Psoas muscle (tissue), 8 donors: Measurements from ENCODE around the gene SH3D19. TPM values are rescaled to one million over a fixed set of nuclear protein-coding genes. Genes with fewer than 3 reads are reported as not detected.

ENCODE experiments used
- ATAC-seq, 4 donors: fragments of 200-7000 bp; cut with Tn5 transposase; one replicate each; pipeline ENCODE4 v1.9.1; 2020; ENCODE audit warnings: moderate library complexity in 3 of 4, mild to moderate bottlenecking in 2 of 4
- DNase-seq, 2 donors: peaks; one replicate each; pipeline ENCODE4 v3.0.0-alpha.2; 2020
- H3K27ac ChIP-seq: fragments of 200-600 bp; one replicate; pipeline ENCODE4 v1.8.0; 2022
- H3K27me3 ChIP-seq, 3 donors: fragments of 200-600 bp in 1 of 3; one replicate each; pipeline versions ENCODE4 v1.6.1 to v1.8.0; 2013 to 2022; ENCODE audit warnings: low read length in 2 of 3, mild to moderate bottlenecking in 2 of 3, moderate library complexity in 1 of 3; ENCODE audit not compliant: insufficient read depth in 3 of 3
- H3K36me3 ChIP-seq, 2 donors: fragments of 200-600 bp in 1 of 2; one replicate each; pipeline versions ENCODE4 v1.6.1 to v1.8.0; 2013 to 2022; ENCODE audit warnings: low read depth in 1 of 2, mild to moderate bottlenecking in 1 of 2, moderate library complexity in 1 of 2; ENCODE audit not compliant: insufficient read depth in 1 of 2
- H3K4me1 ChIP-seq: fragments of 200-600 bp; one replicate; pipeline ENCODE4 v1.8.0; 2022
- H3K4me3 ChIP-seq: fragments of 200-600 bp; one replicate; pipeline ENCODE4 v1.8.0; 2022; ENCODE audit warnings: mild to moderate bottlenecking
- H3K9me3 ChIP-seq: fragments of 200-600 bp; one replicate; pipeline ENCODE4 v1.8.0; 2022
- WGBS, 3 donors: extraction: QIAGEN DNeasy Blood & Tissue Kit; methylation state at CpG; one replicate each; pipeline versions ENCODE4 v1.1.6 to v1.1.7; 2013; 5-methylcytosine and 5-hydroxymethylcytosine counted together
- intact Hi-C, 2 donors: fragments of 100-400 bp; cut with DNase I; formaldehyde crosslinking; loops; one replicate each; pipeline versions ENCODE4 v1.11.0 to v1.14.2; 2022
- polyA plus RNA-seq, 3 donors: library from polyadenylated mRNA; stranded (reverse); fragments of 200-250 nt; gene quantifications; one replicate each; pipeline ENCODE4 v1.2.3, GENCODE V29; 2013
- total RNA-seq, 4 donors: library from RNA; stranded (reverse); fragmentation: NEBNext Ultra II Directional in 2 of 4; extraction: Animal tissue kit (Norgen Biotek cat#: 25700) in 2 of 4; gene quantifications; one replicate each; pipeline versions ENCODE4 v1.2.1 to v1.2.4, GENCODE V29; 2021 to 2023
- TF ChIP-seq, protein P1 (sequence below): fragments of 200-600 bp; IDR thresholded peaks from one replicate; pipeline ENCODE4 v1.8.0; 2022; ENCODE audit warnings: antibody characterized with exemption
- donor health status: healthy with polysubstance abuse.
- donor health status: DM: no; HTN: no; CAD: no; lungs with moderate emphysema.
- donor health status: Bipolar disorder and iron deficiency.
- donor health status: healthy.
- donor health status: DM: yes; HTN: yes; CAD: no.
- donor health status: DM: no; HTN: no; CAD: no.
- donor health status: DM: no; HTN: no; CAD: no.
- donor health status: DM: yes; HTN: yes; CAD: no.

SH3D19 gene
- total and polyA plus RNA-seq, 7 donors, result 7.0 to 59.0 (median 26.9) TPM

DNA sequence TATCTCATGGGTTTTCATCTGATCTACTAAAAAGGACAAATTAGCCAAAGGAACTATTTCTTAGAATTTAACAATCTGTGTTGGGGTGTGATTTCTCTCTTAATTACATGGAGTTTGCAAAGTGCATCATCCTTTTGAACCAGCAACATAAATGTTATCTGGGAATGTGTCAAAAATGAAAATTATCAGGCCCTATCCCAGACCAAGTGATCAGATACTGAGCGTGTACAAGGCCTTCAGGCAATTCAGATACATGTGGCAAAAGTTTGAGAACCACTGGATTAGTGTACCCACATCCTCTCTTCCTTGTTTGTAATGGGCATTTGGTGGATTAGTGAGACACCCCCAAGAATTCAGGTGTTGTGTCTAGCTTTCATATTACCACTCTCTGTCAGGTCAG, 3.8 kb downstream of the SH3D19 start:
- DNase-seq (no peak), ATAC-seq (no peak)
- intact Hi-C loops, result loop anchor here in 1 of 2 donors (10.0 kb wide), 1 partner anchor 47 kb away; the partner anchor contains the start of gene PRSS48
- no peaks in the 10 kb centered on the region for H3K36me3 ChIP-seq
- no peaks in the 10 kb centered on the region for H3K27me3 ChIP-seq
- TF ChIP-seq, protein P1, sequence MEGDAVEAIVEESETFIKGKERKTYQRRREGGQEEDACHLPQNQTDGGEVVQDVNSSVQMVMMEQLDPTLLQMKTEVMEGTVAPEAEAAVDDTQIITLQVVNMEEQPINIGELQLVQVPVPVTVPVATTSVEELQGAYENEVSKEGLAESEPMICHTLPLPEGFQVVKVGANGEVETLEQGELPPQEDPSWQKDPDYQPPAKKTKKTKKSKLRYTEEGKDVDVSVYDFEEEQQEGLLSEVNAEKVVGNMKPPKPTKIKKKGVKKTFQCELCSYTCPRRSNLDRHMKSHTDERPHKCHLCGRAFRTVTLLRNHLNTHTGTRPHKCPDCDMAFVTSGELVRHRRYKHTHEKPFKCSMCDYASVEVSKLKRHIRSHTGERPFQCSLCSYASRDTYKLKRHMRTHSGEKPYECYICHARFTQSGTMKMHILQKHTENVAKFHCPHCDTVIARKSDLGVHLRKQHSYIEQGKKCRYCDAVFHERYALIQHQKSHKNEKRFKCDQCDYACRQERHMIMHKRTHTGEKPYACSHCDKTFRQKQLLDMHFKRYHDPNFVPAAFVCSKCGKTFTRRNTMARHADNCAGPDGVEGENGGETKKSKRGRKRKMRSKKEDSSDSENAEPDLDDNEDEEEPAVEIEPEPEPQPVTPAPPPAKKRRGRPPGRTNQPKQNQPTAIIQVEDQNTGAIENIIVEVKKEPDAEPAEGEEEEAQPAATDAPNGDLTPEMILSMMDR, result no peak
- WGBS, 3 donors, result 90 to 96% (median 91%) methylated on average over 1 of the region's 1 CpG
- H3K9me3 ChIP-seq, result no peaks in the 10 kb centered on the region
- peaks cover 11% of the 10 kb centered on the region for H3K4me1 ChIP-seq
- no peak overlapping the region for H3K4me3 ChIP-seq
- H3K27ac ChIP-seq, result no peak overlapping the region

DNA sequence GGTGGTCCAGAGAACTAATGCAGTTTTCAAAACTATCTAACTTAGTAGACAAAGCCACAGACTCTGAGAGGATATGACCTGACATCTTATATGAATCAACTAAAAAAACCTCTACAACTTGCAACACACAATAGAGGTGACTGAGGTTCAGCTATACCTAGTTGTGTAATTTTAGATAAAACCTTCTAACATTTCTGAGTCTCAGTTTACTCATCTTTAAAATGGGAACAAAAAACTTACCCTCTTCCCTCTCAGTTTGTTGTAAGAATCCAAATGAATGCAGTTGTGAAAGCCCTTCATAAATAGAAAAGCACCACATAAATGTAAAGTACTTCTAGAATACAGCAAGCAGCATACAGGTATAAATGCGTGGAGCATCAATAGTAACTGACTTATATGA, 5.9 kb downstream of the SH3D19 start:
- H3K4me1 ChIP-seq, result peaks cover 30% of the 10 kb centered on the region
- WGBS, 3 donors, result 98 to 100% (median 99%) methylated on average over 1 of the region's 1 CpG
- no peak for ATAC-seq

DNA sequence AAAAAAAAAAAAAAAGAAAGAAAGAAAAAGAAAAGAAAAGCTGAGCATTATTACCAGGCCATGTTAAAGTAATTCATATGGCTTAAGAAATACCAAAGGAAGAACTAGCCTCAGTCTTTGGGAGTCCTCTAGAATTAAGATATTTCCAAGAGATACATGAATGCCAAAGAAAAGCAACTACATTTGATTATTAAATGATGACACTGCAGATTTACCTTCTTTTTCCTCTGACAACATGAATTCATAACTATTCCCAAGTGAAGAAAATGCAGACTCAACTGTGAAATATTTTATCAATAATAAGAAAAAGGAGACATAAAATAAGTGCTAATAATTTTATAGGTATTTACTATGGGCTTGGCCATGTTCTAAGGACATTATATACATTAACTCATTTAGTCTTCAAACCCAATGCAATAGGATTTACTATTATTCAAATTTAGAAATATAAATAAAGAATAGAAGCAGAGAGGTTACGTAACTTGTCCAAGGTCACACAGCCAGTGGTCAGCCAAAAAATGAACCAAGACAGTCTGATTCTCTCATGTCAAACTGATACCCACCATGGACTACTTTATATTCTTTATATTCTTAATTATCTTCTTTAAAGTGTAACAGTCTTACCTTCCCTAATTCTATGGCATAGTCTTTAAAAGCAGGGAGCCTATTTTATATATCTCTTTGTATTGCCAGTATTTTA, 6.9 kb downstream of the SH3D19 start:
- Histone ChIP-seq H3K4me3 (no peak overlapping the region), H3K4me1 (peaks cover 36% of the 10 kb centered on the region), H3K27me3 (no peaks in the 10 kb centered on the region), H3K36me3 (no peaks in the 10 kb centered on the region), H3K27ac (no peak overlapping the region), H3K9me3 (no peaks in the 10 kb centered on the region)
- intact Hi-C loops, result no loop called here
- 83 to 93% (median 89%) methylated on average over 1 of the region's 1 CpG for WGBS, 3 donors
- TF ChIP-seq, protein P1, result no peak
- no peak for ATAC-seq
- no peak for DNase-seq

More for the DNA sequence above, 5.9 kb downstream of the SH3D19 start:
- TF ChIP-seq, protein P1, result no peak
- no peaks in the 10 kb centered on the region for H3K27me3 ChIP-seq
- DNase-seq, result no peak
- H3K36me3 ChIP-seq, result no peaks in the 10 kb centered on the region
- H3K4me3 ChIP-seq, result no peak overlapping the region
- no peak overlapping the region for H3K27ac ChIP-seq
- intact Hi-C loops, result no loop called here
- H3K9me3 ChIP-seq, result no peaks in the 10 kb centered on the region

DNA sequence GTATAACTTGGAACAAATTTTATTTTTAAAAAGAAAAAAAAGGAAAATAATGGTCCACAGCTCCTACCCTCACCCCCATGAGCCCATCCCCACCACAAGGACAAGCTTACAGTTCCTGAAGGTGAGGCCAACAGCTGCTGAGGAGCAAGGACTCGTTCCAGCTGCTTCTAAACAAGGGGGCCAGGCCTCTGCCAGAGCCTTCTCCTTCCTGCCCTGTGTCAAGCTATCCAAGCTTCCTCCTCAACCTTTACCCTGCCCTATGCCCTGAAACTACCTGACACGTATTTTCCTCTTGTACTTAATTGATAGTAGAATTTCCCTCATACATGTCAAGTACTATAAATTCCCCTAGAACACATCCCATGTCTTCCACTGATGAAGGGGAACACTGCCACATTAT, 8.8 kb downstream of the SH3D19 start:
- no peak overlapping the region for H3K4me3 ChIP-seq
- TF ChIP-seq, protein P1, result no peak
- no peaks in the 10 kb centered on the region for H3K27me3 ChIP-seq
- no peaks in the 10 kb centered on the region for H3K36me3 ChIP-seq
- no peaks in the 10 kb centered on the region for H3K9me3 ChIP-seq
- H3K27ac ChIP-seq, result no peak overlapping the region
- DNase-seq (no peak), ATAC-seq (peak; percentile 42 to 68 (median 48))
- WGBS, 3 donors, result 16 to 50% (median 36%) methylated on average over 2 of the region's 2 CpGs
- peaks cover 32% of the 10 kb centered on the region for H3K4me1 ChIP-seq
- intact Hi-C loops, result no loop called here
